Stomach (tissue), 4 donors: ENCODE data around the gene POM121L12.

Source experiments
- CTCF ChIP-seq, 7 experiments: fragments of 450-650 bp in 4 of 7; fragments of 200-600 bp in 3 of 7; sonication (generic) in 3 of 7; IDR thresholded peaks; one replicate each; pipeline ENCODE4 v1.5.1; 2016 to 2019; ENCODE audit warnings: antibody characterized with exemption in 7 of 7, control low read depth in 2 of 7, mild to moderate bottlenecking in 1 of 7
- POLR2A ChIP-seq, 4 donors: fragments of 450-650 bp; IDR thresholded peaks; one replicate each; pipeline ENCODE4 v1.6.1; 2016; ENCODE audit warnings: antibody characterized with exemption in 4 of 4, control low read depth in 2 of 4, mild to moderate bottlenecking in 1 of 4, moderate library complexity in 1 of 4
- POLR2AphosphoS5 ChIP-seq, 3 donors: sonication (generic); formaldehyde crosslinking; IDR thresholded peaks; one replicate each; pipeline ENCODE4 v1.6.1; 2016; ENCODE audit warnings: antibody characterized with exemption in 3 of 3

- TF ChIP-seq POLR2A (IDR thresholded peaks at IDR 0.05) = no peak
- TF ChIP-seq CTCF (IDR thresholded peaks at IDR 0.05) = no peak
- no peak for TF ChIP-seq POLR2AphosphoS5 (IDR thresholded peaks at IDR 0.05)
Observed at GRCh38 chr7:53050433-53050832, 15.0 kb downstream of the POM121L12 start.
